ENCODE measurements around the gene TEX10. TPM values are rescaled to one million over a fixed set of nuclear protein-coding genes. Genes with fewer than 3 reads are reported as not detected.

The TEX10 gene
- polyA plus RNA-seq, 10 donors = 20.4 to 29.0 (median 23.9) TPM

GRCh38 chr9:100286257-100286656 is 66.5 kb downstream of the TEX10 start:
- no peak for DNase-seq

- DNase-seq = no peak
Measured at GRCh38 chr9:100285601-100286000, 67.1 kb downstream of the TEX10 start.

GRCh38 chr9:100285080-100285479 is 67.7 kb downstream of the TEX10 start:
- no peak for DNase-seq

DNA sequence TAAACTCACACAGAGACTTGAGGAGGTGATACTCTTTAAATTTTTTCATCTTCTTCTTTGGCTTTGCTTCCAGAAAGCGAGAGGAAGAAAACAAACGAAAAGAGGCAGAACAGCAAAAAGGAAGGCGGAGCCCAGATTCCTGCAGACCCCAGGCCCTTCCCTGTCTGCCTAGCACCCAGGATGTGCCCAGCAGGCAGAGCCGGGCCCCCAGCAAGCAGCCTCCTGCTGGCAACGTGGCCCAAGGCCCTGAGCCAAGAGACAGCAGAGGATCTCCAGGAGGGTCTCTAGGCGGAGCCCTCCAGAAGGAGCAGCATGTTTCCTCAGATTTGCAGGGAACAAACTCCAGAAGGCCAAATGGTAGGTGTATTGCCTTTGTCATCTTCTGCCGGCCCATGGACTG is 68.5 kb downstream of the TEX10 start:
- no peak for DNase-seq

DNA sequence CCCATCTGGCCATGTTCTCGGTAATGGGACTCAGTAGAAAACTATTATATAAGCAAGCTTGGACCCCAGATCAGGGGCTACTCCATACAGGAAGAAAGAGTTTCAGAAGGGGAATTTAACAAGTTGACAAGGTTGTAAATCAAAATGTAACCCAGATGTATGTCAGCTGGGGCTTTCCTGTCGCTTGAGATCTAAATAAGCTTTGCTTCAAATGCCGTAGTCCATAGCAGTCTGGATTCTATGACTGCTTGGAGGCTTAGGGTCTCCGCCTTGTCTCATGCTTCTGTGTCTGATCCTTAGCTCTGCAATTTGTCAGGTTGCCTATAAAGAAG is 70.4 kb downstream of the TEX10 start:
- no peak for DNase-seq

GRCh38 chr9:100281676-100282387 is 70.9 kb downstream of the TEX10 start:
- peak in 1 of 3 donors; percentile 8 for DNase-seq

DNA sequence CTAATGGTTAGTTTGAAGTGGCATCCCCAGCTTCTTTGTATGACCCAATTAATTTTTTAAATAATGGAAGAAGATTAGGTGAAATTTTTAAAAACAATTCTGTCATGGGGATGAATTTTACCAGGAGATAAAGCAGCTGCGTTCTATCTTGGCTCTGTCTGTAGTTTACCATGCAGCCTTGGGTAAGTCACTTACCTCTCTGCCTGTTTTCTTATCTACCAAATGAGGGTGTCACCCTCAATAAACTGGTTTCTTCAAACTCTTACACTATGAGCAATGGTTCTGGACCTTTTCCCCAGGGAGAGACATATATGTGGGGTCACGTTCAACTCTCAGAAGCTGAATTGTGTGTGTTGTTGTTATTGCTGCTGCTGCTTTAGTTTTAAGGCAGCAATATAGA is 71.7 kb downstream of the TEX10 start:
- no peak for DNase-seq

DNA sequence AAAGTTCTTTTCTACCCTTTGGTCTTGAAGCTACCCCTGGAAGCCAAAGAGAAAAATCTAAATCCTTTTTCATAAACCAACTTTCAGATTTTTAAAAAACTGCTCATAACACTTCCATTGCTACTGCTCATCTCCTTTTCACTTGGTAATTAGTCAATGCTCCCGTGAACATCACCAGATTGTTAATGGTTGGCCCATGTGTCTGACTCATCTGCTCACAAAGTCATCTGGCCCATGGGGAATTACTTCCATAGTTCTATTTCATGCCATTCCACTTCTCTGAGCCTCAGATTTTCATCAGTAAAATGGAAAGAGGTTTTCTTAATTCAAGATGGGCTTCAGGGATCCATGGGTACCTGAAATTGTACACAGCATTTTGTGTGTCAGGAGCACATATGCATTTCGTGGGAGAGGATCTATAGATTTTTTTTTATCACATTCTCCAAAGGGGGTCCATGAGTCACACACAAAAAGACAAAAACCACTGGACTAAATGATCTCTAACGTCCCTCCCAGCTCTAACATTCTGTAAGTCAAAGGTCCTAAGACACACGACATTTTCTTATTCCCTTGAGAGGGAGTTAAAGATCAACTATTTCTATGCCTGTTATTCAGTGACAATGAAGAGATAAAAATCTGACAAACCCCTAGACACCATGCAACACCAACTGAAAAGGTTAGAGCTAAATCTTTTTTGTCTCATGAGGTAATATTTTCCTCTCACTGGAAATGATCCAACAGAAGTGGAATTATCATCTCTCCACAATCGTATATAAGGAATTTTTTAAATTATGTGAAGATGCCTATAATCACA is 75.4 kb downstream of the TEX10 start:
- DNase-seq = peak in 1 of 3 donors; percentile 49

- no peak for DNase-seq
Measured at GRCh38 chr9:100269656-100270055, 83.1 kb downstream of the TEX10 start.

DNA sequence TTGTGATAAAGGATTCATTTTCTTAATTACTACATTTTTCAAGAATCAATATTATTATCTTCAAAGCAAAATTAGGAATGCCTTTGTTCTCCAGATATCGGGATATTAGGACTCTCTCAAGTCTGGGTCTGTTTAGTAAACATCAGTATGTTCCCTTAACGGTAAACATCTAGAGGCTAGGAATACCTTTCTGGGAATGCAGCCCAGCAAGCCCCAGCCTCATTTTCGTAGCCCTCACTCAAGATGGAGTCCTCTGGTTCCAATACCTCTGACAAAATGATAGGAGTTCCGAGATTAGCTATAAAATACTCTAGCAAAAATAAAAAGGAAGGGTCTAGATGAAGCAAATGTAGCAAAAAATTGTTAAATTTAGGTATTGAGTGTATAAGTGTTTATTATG is 84.5 kb downstream of the TEX10 start:
- no peak for DNase-seq

- no peak for DNase-seq
Measured at GRCh38 chr9:100267211-100267610, 85.5 kb downstream of the TEX10 start.

Other genes with a start within 250 kb of the TEX10 start
- 10 to 100 TPM; 12.7 to 18.4 (median 15.0) TPM for gene MSANTD3, start 74.2 kb upstream of the TEX10 start, polyA plus RNA-seq (ENCODE audit: insufficient read length in 10 of 10)
- gene TMEFF1, start 120.2 kb upstream of the TEX10 start, polyA plus RNA-seq (ENCODE audit: insufficient read length in 10 of 10) = 1 to 10 TPM in 7 of 10 donors, under 1 TPM in 3; 0.35 to 3.8 (median 1.9) TPM
- gene CAVIN4, start 225.1 kb upstream of the TEX10 start, polyA plus RNA-seq (ENCODE audit: insufficient read length in 10 of 10) = 100 to 1,000 TPM; 111 to 330 (median 212) TPM

All from muscle of back (tissue), 11 donors.